SK-N-SH (cell line): ENCODE data around the gene ZNF594.
"Not testable (repeated sequence)": the region's sequence is repeated elsewhere in the genome, so short reads cannot be mapped to it uniquely, and the experiment has no call there.

Experiments used
- CHD2 ChIP-seq: fragments of 150-350 bp; IDR thresholded peaks from 2 replicates; pipeline ENCODE4 v1.6.1; 2018; ENCODE audit warnings: low read length; ENCODE audit not compliant: partially characterized antibody
- CTCF ChIP-seq: fragments of 200-600 bp; sonication (generic); IDR thresholded peaks from 2 replicates; pipeline ENCODE4 v1.6.1; 2017; ENCODE audit warnings: antibody characterized with exemption, mild to moderate bottlenecking, moderate library complexity
- EP300 ChIP-seq, 2 experiments: IDR thresholded peaks; 2 replicates each; pipeline versions ENCODE4 v1.4.0 to v1.6.1; 2012; ENCODE audit warnings: borderline replicate concordance in 1 of 2, low read depth in 1 of 2, low read length in 1 of 2
- JUND ChIP-seq: IDR thresholded peaks from 2 replicates; pipeline ENCODE4 v1.4.0; 2012
- MAX ChIP-seq: IDR thresholded peaks from 2 replicates; pipeline ENCODE4 v1.4.0; 2012; ENCODE audit warnings: low read depth
- MEF2A ChIP-seq: IDR thresholded peaks from 2 replicates; pipeline ENCODE4 v1.4.0; 2012; ENCODE audit warnings: low read depth, borderline replicate concordance
- MXI1 ChIP-seq: IDR thresholded peaks from 2 replicates; pipeline ENCODE4 v1.6.1; 2012; ENCODE audit warnings: mild to moderate bottlenecking, low read depth, low read length, improper control_type of control experiment
- POLR2AphosphoS5 ChIP-seq: IDR thresholded peaks from 2 replicates; pipeline ENCODE4 v1.6.1; 2012; ENCODE audit warnings: low read depth, low read length
- RFX5 ChIP-seq: IDR thresholded peaks from 2 replicates; pipeline ENCODE4 v1.6.1; 2012; ENCODE audit warnings: mild to moderate bottlenecking, improper control_type of control experiment, low read length
- SMC3 ChIP-seq: IDR thresholded peaks from 2 replicates; pipeline ENCODE4 v1.6.1; 2012; ENCODE audit warnings: low read depth, low read length, improper control_type of control experiment
- TAF1 ChIP-seq: IDR thresholded peaks from 2 replicates; pipeline ENCODE4 v1.6.1; 2012; ENCODE audit warnings: low read depth, mild to moderate bottlenecking, low read length, moderate library complexity, borderline replicate concordance
- YY1 ChIP-seq: IDR thresholded peaks from 2 replicates; pipeline ENCODE4 v1.4.0; 2012; ENCODE audit warnings: low read depth, mild to moderate bottlenecking
- ZBTB33 ChIP-seq: IDR thresholded peaks from 2 replicates; pipeline ENCODE4 v1.4.0; 2012; ENCODE audit warnings: low read depth, borderline replicate concordance

GRCh38 chr17:5134571-5134970 lies 57.1 kb downstream of the ZNF594 start:
- TF ChIP-seq CTCF; EP300 (IDR thresholded peaks at IDR 0.05; ENCODE audit: borderline replicate concordance in 1 of 2, low read depth in 1 of 2, low read length in 1 of 2); SMC3; YY1; MAX; ZBTB33; RFX5; MXI1; TAF1; POLR2AphosphoS5; MEF2A; JUND; CHD2: not testable (repeated sequence)
